GM18517 (cell line): ENCODE measurements around the gene MUL1.

ENCODE experiments used
- ATAC-seq: cut with Tn5 transposase; IDR thresholded peaks from one replicate; pipeline ENCODE4 v1.9.1; 2021; ENCODE audit warnings: mild to moderate bottlenecking, moderate library complexity; ENCODE audit not compliant: unreplicated experiment

The MUL1 gene

GRCh38 chr1:20472860-20473711, 34.9 kb downstream of the MUL1 start:
- no peak for ATAC-seq

- ATAC-seq = no peak
Measured at GRCh38 chr1:20472121-20472520, 35.8 kb downstream of the MUL1 start.

GRCh38 chr1:20470194-20470593, 37.8 kb downstream of the MUL1 start:
- ATAC-seq = no peak

- ATAC-seq = no peak
Measured at GRCh38 chr1:20469406-20470076, 38.4 kb downstream of the MUL1 start.

GRCh38 chr1:20466273-20466672, 41.7 kb downstream of the MUL1 start:
- ATAC-seq = no peak

- no peak for ATAC-seq
Measured at GRCh38 chr1:20465187-20465586, 42.8 kb downstream of the MUL1 start.

GRCh38 chr1:20463502-20463901, 44.4 kb downstream of the MUL1 start:
- ATAC-seq = no peak

GRCh38 chr1:20462397-20462796, 45.6 kb downstream of the MUL1 start:
- no peak for ATAC-seq

- no peak for ATAC-seq
Measured at GRCh38 chr1:20458717-20459116, 49.2 kb downstream of the MUL1 start.

GRCh38 chr1:20454004-20454403, 53.9 kb downstream of the MUL1 start:
- no peak for ATAC-seq

GRCh38 chr1:20449735-20450311, 58.1 kb downstream of the MUL1 start:
- ATAC-seq = no peak
